Measurements from ENCODE around the gene TXNRD1.
"Not testable (repeated sequence)": the region's sequence is repeated elsewhere in the genome, so short reads cannot be mapped to it uniquely, and the experiment has no call there.

Gene TXNRD1

DNA sequence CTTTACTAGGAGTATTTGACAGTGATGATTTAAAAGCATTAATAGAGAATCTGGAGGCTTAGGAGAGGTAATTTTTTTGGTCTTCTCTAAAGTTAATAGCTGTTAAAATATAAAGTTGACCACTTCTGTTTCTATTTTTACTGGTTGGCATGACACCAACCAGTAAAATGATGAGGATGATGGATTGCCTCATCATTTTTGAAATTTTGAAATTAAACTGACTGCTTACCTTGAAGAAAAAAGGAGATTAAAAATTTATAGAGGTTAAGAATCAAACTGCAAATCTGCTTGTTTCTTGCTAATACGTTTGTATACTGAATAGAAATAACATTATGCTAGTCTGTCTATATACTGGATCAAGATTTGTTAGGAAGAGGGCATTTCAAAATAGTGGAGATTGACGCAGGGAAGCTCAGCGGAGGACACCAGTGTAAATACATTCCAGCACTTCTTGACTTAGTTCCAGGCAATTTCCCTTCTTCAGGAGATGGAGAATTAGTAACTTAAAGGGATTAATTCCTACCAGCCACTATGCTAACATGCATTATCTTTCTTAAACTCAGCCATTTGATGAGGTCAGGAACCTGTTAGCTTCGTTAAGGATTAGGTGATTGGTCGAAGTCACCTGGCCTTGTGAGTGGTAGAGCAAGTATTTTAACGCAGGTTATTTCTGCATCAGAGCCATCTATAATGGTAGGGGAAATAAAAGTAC is 91.5 kb downstream of the TXNRD1 start:
- DNase-seq: no peak

DNA sequence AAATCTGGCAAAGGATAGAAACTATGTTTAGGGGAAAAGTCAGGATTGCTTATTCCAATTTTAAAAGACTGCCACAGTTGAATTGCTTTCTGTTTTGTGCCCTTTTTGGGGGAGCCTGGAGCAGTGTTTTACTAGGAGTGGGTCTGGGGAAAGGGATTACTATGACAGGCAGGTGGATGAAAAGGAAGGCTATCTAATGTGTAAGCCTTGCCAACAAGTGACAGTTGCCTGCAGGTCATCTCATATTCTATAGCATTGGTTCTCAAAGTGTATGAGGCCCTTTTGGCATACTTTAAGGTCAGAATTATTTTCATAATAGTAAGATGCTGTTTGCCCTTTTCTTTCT is 92.0 kb downstream of the TXNRD1 start:
- DNase-seq: no peak

DNA sequence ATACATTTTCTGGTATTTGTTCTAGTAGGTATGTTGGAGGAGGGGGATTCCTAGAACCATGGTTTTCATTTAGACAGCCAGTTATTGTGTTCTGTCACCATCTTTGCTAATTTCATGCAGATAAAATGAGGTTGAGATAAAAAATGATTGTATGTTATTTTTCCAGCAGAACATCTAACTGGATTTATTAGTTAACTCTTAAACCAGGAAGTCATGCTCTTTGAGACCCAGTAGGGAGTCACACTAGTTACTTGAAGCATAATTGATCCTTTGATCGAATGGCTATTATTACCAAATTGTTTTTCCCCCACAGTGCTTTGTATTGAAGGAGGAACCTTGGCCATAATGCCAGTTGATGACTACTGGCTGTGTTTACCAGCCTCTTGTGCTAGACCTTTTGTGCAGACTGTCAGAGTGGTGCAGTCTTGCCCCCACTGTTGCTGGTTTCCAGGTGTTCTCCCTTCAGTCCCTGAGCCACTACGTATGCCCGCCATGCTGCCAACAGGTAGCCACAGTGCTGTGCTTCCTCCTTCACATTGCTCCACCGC is 93.9 kb downstream of the TXNRD1 start:
- DNase-seq: no peak

DNA sequence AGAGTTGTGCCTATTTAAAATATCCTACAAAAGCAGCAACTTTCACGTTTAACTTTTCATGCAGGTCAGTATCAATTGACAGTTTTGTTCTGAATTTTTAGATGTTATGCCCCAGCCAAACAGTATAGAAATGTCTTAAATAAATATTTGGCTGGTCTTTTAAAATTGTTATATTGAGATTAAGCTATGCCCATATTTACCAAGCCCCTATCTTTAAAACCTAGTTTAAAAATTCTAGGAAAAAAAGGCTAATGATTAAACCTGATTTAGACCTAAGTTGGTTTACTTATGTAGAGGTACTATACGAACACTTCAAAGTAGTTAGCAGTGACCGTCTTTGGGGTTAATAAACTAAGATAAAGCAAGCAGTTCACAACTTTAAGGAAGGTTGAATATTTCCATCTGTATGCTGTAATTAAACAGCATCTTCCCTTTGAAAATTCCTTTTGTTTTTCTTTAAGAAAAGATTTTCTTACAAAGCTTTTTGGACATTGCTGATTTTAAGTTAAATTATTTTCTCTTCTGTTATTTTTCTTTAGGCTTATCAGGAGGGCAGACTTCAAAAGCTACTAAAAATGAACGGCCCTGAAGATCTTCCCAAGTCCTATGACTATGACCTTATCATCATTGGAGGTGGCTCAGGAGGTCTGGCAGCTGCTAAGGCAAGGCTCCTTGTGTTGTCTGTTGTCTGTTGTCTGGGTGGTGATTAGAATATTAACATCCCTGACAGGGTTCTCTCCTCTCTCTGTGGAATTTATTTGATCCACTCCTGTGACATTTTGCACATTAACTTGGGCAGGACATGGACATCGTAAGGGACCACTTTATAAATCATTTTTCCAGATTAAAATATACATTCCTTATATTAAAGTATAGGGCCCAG is 95.4 kb downstream of the TXNRD1 start:
- DNase-seq: no peak

DNA sequence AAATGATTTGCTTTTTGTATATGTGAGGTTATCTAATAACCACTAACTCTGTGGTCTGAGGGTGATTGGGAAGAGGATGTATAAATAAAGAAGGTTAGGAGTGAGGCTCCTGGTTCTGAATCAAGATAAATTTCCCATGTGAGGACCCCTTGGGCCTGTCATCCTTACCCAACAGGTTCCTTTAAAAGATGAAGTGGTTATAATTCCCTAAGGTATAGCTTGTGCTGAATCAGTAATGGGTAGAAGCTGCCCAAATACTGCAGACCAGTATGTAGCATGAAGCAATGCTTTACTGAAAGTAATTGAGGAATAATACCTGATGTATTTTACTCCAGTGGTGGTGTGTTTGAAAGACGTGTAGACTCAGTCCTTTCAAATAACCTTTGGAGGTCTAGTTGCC is 96.6 kb downstream of the TXNRD1 start:
- DNase-seq: no peak

DNA sequence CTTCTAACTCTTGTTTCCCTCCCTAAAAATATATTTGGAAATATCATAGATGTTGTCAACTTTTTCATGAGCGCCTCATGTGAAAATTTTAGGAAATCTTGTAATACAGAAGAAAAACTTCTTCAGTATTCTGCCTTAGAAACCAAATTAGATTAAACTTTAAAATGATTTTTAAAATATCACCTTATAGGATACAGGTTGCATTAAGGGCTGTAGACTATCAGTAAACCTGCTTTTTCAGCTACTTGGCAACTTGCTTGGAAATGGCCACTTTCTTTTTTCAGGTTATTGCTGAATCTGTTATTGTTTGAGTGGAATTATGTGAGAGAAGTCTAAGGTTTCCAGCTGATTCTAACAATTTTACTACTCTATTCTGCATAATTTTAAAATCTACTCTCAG is 97.1 kb downstream of the TXNRD1 start:
- no peak for DNase-seq

DNA sequence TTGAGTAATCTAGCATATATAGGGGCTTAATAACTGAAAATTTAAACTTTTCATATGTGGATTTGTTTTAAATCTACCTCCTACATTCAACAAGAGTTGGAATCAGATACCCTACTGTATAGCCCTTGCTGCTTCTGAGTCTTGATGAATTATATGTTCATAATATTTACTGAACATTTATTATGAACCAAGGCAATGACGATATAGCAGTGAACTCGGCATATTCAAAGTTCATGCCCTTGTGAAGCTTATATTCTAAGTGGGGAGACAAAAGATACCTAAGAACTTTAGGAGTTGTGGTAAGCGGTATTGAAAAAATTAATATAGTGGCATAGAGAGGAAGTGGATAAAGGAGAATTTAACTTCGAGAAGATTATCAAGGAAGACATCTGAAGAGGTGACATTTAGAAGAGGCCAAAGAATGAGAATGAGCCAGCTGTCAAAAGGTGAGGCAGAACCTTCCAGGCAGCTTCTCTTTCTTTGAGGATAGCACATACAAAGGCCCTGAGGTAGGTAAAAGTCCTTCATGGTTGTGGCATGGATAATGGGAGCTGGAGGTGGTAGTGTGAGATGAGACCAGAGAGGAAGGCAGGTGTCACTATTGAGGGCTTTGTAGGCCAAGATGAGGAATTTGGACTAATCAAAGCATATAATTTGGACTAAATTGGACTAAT is 98.1 kb downstream of the TXNRD1 start:
- DNase-seq: no peak

DNA sequence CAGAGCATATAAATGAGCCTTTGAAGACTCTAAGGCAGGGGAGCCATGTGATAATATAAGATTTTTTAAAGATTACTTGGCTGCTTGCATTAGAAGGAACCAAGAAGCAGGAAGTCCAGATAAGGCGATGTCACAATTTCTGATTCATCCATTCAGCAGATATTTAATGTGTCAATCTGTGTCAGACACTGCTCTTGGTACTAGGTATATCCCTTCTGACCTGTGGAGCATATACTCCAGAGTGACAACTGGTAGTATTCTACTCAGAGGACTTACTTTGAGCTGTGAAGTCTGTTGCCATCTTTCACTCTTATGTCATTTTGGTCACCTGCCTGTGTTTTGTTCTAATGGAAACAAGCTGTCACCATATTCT is 98.6 kb downstream of the TXNRD1 start:
- DNase-seq: no peak

DNA sequence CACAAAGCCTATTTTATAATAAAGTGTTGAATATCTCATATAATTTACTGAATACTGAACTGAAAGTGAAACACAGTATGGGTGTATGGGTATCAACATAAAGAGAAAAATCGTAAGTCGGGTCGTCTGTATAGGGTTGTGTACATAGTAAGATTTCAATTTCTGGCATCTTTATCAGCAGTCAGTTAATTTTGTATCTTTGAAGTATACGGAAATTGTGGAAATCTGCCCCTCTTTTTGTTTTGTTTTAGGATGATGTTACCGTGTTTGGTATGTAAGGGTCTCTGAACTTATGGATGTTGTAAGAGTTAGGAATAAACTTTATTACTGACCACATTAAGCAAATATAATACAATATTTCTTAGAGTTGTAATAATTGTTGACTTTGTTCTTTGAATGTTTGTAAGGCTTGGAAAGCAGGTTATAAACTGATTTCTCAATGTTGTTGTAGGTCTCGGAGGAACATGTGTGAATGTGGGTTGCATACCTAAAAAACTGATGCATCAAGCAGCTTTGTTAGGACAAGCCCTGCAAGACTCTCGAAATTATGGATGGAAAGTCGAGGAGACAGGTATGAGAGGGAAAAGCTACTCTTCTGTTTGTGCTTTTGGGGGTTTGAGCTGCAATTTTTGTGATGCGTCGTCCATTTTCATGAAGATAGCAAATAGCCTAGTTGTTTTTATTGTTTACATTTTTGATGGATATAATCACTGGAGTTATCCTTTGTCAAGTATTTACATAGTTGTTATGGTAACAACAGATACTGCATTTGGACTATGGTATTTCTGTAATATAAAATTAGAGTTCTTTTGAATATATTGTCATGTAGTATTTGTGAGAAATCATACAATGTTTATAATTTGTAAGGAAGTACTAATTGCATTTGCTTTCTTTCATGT is 100.0 kb downstream of the TXNRD1 start:
- DNase-seq: no peak

DNA sequence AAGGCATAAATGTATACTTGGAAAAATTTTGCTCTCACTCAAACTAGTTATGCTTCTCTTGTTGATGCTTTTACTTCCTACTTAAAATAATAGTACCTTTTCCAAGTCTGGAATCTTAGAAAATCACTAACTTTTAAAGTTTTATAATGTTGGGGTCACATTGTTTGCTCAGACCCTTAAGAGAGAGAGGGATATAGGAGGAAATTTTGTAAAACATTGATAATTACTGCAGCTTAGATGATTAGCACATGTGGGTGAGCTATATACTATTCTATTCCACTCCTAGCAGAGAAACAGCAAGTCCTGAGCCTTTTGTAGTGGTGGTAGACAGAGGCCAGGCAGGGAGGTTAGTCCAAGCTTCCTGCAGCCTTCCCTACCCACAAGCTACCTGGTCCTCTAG is 101.4 kb downstream of the TXNRD1 start:
- no peak for DNase-seq

DNA sequence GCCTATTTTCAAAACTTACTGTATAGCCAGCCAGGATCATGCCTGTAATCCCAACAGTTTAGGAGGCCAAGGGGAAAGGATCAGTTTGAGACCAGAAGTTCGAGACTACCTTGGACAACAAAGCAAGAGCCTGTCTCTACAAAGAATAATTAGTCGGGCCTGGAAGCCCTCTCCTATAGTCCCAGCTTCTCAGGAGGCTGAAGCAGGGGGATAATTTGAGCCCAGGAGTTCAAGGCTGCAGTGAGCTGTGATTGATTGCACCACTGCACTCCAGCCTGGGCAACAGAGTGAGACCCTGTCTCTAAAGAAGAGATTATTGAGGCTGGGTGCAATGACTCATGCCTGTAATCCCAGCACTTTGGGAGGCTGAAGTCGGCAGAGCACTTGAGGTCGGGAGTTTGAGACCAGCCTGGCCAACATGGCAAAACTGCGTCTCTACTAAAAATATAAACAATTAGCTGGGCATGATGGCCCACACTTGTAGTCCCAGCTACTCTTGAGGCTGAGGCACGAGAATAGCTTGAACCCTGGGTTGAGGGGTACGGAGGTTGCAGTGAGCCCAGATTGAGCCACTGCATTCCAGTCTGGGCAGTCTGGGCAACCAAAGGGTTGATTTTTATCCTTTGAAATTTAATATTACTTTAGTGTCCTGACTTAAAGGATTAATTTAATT is 102.1 kb downstream of the TXNRD1 start:
- DNase-seq: no peak

DNA sequence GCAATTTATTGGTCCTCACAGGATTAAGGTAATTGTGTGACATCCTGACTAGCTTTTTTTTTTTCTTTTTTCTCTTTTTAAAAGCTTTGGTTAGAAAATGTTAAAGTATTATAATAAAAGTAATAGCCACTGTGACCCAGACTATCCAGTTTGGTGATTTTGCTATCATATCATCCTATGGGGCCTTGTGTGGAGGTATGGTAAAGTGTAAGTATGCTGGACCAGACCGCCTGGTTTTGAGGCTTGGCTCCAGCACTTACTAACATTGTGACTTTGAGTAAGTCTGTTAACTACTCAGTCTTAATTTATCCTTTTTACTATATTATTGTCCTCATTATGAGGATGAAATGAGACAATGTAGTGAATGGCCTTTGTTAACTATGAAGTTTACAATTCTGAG is 103.4 kb downstream of the TXNRD1 start:
- no peak for DNase-seq

DNA sequence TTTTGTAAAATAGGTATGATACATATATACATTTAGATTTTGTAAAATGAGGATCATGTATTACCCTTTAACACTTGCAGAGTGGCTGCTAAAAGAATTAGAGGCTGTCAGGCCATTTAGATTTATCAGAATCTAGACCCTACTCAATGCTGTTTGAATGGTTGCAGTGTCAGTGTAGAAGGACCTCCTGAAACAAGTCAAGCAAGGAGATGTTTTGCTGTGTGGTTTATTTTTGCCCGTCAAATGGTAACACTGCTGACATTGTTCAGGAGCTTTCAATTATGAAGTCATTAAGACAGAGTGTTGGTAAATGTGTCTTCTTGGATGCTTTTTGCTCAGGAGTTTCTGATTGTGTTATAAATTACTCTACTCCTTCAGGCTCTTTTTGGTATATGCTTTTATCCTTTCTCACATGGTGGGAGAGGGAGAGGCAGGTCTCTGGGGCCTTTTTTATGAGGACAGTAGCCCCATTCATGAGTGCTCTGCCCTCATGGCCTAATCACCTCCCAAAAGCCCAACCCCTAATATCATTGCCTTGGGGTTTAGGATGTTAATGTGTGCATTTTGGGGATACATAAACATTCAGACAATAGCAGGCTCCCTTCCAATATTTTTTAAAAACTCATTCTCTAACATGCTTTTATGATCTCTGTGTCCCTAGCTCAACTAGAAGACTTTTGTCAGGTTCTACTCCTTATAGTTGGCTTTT is 104.5 kb downstream of the TXNRD1 start:
- DNase-seq: no peak

DNA sequence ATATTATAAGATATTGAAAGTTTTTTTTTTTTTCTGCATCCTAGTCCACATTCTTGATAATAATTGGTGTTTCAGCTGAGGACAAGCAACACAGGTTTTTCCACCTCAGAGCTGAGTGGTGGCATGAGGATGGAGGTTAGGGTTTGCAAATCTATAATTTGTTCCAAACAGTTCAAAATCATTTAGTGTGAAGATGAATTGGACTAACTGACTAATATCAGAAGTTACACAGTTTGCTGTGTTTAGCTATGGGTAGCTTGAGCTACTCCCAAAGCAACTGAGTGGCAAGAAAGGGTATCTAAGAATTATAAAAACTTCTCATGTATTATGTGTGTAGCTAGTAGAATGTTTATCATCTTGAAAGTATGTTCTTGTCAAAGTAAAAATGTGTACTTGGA is 105.0 kb downstream of the TXNRD1 start:
- DNase-seq: no peak

DNA sequence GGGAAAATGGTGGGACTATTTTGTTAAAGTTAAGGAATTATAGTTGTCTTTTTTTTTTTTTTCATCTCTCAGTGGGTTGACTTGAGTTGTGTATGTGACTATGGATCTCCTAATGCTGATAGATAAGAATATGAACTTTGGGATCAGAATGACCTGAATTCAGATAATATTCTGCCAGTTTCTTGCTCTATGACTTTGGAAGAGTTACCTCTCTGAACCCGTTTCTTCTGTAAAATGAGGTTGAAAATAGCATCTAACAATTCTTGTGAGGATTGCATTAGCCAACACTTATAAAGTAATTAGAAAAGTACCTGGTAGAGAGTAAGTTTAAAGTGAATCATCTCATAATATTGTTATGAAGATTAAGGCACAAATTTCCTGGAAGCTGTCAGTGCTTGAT is 106.4 kb downstream of the TXNRD1 start:
- no peak for DNase-seq

DNA sequence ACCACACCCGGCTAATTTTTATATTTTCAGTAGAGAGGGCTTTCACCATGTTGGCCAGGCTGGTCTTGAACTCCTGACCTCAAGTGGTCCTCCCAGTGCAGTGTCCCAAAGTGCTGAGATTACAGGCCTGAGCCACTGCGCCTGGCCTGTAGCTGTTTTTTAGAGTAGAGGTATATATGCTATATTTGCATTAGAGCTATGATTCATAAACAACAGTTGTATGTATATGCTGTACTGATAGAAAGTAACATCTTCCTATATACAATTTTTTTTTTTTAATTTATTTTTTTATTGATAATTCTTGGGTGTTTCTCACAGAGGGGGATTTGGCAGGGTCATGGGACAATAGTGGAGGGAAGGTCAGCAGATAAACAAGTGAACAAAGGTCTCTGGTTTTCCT is 107.0 kb downstream of the TXNRD1 start:
- not testable (repeated sequence) for DNase-seq

DNA sequence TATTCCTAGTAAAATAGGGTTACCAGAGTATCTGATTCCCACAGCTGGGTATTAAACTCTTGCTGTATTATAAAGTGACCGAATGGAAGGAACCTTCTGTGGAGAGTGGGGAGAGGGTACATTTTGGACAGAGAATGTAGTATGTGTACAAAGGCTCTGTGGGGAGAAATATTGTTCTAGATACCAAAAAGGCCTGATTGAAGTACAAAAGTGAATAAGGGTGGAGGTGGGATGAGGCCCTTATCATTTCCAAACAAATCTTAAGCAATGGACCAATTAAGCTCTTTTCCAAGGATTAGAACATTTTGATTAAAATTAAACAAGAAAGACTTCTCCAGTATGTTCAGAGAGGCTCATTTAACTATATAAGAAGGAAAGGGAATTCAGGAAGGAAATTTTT is 108.3 kb downstream of the TXNRD1 start:
- no peak for DNase-seq

DNA sequence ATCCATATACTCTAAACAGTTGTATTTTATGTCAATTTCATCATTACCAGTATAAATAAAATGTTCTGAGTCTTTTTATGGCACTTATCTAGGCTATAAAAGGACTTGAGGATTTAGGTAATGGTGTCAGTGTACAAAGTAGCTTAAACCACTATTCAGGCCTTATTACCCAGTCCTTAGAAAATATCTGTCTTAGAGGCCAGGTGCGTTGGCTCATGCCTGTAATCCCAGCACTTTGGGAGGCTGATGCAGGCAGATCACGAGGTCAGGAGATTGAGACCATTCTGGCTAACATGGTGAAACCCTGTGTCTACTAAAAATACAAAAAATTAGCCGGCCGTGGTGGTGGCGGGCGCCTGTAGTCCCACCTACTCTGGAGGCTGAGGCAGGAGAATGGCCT is 112.7 kb downstream of the TXNRD1 start:
- not testable (repeated sequence) for DNase-seq

DNA sequence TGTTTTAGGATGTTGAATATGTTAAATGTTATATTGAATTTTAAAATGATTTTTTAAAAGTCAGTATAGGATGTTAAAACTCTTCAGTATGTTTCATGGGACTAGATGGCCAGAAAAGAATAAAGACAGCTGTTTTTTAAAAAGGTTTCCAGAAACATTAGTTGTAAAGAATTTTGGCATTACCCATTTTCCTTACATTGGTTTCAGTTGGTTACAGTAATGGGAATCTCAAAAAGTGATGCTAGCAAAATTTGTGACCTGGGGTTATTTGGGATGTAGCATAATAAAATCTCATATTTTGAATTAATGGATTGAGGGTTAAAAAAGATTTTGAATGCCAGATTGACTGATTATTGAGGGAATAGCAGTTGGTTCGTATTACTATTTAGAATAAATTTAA is 113.2 kb downstream of the TXNRD1 start:
- no peak for DNase-seq

DNA sequence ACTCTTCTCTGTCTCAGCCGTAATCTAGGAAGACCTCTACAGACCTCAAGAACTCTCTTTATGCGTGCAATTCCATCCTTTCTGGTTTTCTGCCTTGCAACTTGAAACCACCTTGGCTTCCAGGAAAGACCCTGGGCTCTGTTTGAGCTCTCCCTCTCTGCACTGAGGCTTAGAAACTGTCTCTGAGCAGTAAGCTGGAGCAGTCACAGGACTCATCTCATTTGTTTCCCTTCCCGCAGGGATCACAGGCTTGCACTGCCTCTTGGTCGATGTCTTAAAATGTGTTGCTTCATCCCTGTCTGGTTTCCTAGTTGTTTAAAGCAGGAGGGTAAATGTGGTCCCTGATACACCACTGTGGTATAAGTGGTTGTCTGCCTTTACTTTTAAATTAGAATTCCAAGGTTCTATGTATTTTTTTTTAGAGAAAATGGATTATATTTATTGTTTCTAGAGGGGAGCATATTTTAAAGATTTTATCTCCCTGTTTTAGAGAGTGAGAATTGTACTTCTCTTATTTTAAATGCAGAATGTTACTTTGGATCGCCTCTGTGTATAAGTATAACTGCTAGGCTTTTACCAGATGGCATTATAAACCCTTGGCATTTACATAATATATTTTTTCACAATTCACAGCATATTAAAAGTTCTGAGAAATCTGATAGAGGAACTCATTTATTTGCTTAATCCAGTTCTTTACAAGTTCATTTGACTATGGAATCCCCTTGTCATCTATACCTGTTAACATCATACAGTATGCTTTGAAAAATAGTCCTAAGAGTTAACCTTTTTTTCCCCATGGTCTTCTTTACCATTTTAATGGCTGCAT is 114.3 kb downstream of the TXNRD1 start:
- no peak for DNase-seq

DNA sequence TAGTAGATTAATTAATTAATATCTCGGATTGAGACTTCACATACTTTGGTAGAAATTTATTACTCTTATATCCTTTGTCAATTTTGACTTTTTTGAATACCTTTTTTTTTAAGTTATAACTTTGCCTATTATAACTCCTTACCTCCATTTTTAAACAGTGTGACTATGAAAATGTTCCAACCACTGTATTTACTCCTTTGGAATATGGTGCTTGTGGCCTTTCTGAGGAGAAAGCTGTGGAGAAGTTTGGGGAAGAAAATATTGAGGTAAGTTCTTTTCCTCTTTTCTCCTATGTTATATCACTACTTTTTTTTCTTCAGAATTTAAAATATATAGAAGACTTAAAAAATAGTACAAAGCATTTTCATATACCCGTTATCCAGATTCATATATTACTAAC is 115.8 kb downstream of the TXNRD1 start:
- DNase-seq: no peak

Measured in GF-D8 (cell line).